DOHH2 (cell line): ENCODE data around the gene HLTF.

Source experiments
- H3F3A ChIP-seq: fragments of 200-600 bp; sonication (generic), shearing (Covaris generic); 2 replicates; pipeline ENCODE4 v1.6.0; 2016; ENCODE audit warnings: antibody characterized with exemption, mild to moderate bottlenecking; ENCODE audit not compliant: control insufficient read depth, insufficient read depth
- H3K27ac ChIP-seq: fragments of 200-600 bp; sonication (generic); 2 replicates; pipeline ENCODE4 v1.5.1; 2014; ENCODE audit warnings: low read depth, mild to moderate bottlenecking, low read length, moderate library complexity
- H3K27me3 ChIP-seq: fragments of 200-600 bp; sonication (generic); 2 replicates; pipeline ENCODE4 v1.6.1; 2014; ENCODE audit warnings: mild to moderate bottlenecking, low read length, mixed read lengths; ENCODE audit not compliant: control insufficient read depth
- H3K36me3 ChIP-seq: fragments of 200-600 bp; sonication (generic); 2 replicates; pipeline ENCODE4 v1.6.1; 2014; ENCODE audit warnings: mild to moderate bottlenecking, low read length, moderate library complexity, mixed read lengths; ENCODE audit not compliant: control insufficient read depth
- H3K4me1 ChIP-seq: fragments of 200-600 bp; sonication (generic); 2 replicates; pipeline ENCODE4 v1.6.1; 2014; ENCODE audit warnings: mild to moderate bottlenecking, low read length, mixed read lengths; ENCODE audit not compliant: control insufficient read depth
- H3K4me2 ChIP-seq: fragments of 200-600 bp; sonication (generic); 2 replicates; pipeline ENCODE4 v1.6.0; 2014; ENCODE audit warnings: mild to moderate bottlenecking, low read length, moderate library complexity
- H3K4me3 ChIP-seq: fragments of 200-600 bp; sonication (generic); 2 replicates; pipeline ENCODE4 v1.5.1; 2014; ENCODE audit warnings: mild to moderate bottlenecking, low read length, mixed read lengths
- H3K79me2 ChIP-seq: fragments of 200-600 bp; sonication (generic); 2 replicates; pipeline ENCODE4 v1.6.1; 2014; ENCODE audit warnings: mild to moderate bottlenecking, low read length, mixed read lengths; ENCODE audit not compliant: control insufficient read depth
- H3K9me2 ChIP-seq: fragments of 200-600 bp; sonication (generic); replicated peaks from 2 replicates; pipeline ENCODE4 v1.6.1; 2014; ENCODE audit warnings: mild to moderate bottlenecking, low read length, mixed read lengths; ENCODE audit not compliant: control insufficient read depth
- H3K9me3 ChIP-seq: fragments of 200-600 bp; sonication (generic); 2 replicates; pipeline ENCODE4 v1.6.1; 2014; ENCODE audit warnings: antibody characterized with exemption, low read length, mixed read lengths; ENCODE audit not compliant: control insufficient read depth, insufficient read depth
- H4K20me1 ChIP-seq: fragments of 200-600 bp; sonication (generic); 2 replicates; pipeline ENCODE4 v1.6.0; 2014; ENCODE audit warnings: low read depth, mild to moderate bottlenecking, antibody characterized with exemption, low read length, moderate library complexity; ENCODE audit not compliant: control insufficient read depth, insufficient read depth
- CTCF ChIP-seq: fragments of 200-600 bp; sonication (generic); IDR thresholded peaks from one replicate; pipeline ENCODE4 v1.5.1; 2014; ENCODE audit warnings: antibody characterized with exemption, mild to moderate bottlenecking, low read depth, low read length; ENCODE audit not compliant: poor library complexity, severe bottlenecking
- EZH2phosphoT487 ChIP-seq: fragments of 200-600 bp; sonication (generic); IDR thresholded peaks from 2 replicates; pipeline ENCODE4 v1.6.1; 2017; ENCODE audit warnings: borderline replicate concordance, mild to moderate bottlenecking, antibody characterized with exemption, low read length, moderate library complexity, mixed read lengths

The HLTF gene

GRCh38 chr3:149090907-149091306 is 4.6 kb upstream of the HLTF start:
- Histone ChIP-seq H3K9me3 (no peaks in the 10 kb centered on the region), H4K20me1 (no peaks in the 10 kb centered on the region), H3K4me2 (peak overlapping the region; percentile 2; the same call in 1 of the 2 replicates), H3K4me3 (no peak overlapping the region), H3K9me2 (no peaks in the 10 kb centered on the region), H3F3A (no peaks in the 10 kb centered on the region), H3K4me1 (peaks cover 33% of the 10 kb centered on the region), H3K36me3 (no peaks in the 10 kb centered on the region), H3K27ac (no peak overlapping the region), H3K79me2 (peaks cover 3% of the 10 kb centered on the region), H3K27me3 (no peaks in the 10 kb centered on the region)
- TF ChIP-seq EZH2phosphoT487, result no peak
- TF ChIP-seq CTCF, result no peak

- no peaks in the 10 kb centered on the region for H3K9me2 ChIP-seq
- no peak overlapping the region for H3K27ac ChIP-seq
- H3F3A ChIP-seq, result no peaks in the 10 kb centered on the region
- H3K4me2 ChIP-seq, result peak overlapping the region; percentile 2; the same call in 1 of the 2 replicates
- H3K36me3 ChIP-seq, result no peaks in the 10 kb centered on the region
- peaks cover 7% of the 10 kb centered on the region for H3K79me2 ChIP-seq
- H3K4me3 ChIP-seq, result no peak overlapping the region
- no peaks in the 10 kb centered on the region for H3K9me3 ChIP-seq
- H3K4me1 ChIP-seq, result peaks cover 28% of the 10 kb centered on the region
- H4K20me1 ChIP-seq, result no peaks in the 10 kb centered on the region
- no peak for TF ChIP-seq EZH2phosphoT487
- no peak for TF ChIP-seq CTCF
- H3K27me3 ChIP-seq, result no peaks in the 10 kb centered on the region
Measured at GRCh38 chr3:149090461-149090860, 4.1 kb upstream of the HLTF start.

GRCh38 chr3:149089395-149089794 is 3.1 kb upstream of the HLTF start:
- no peak overlapping the region for H3K4me2 ChIP-seq
- no peaks in the 10 kb centered on the region for H3K9me3 ChIP-seq
- no peak for TF ChIP-seq CTCF
- no peak for TF ChIP-seq EZH2phosphoT487
- H4K20me1 ChIP-seq, result no peaks in the 10 kb centered on the region
- no peak overlapping the region for H3K27ac ChIP-seq
- H3K36me3 ChIP-seq, result no peaks in the 10 kb centered on the region
- H3F3A ChIP-seq, result no peaks in the 10 kb centered on the region
- H3K9me2 ChIP-seq, result no peaks in the 10 kb centered on the region
- no peaks in the 10 kb centered on the region for H3K27me3 ChIP-seq
- H3K79me2 ChIP-seq, result peaks cover 18% of the 10 kb centered on the region
- H3K4me3 ChIP-seq, result no peak overlapping the region
- peaks cover 26% of the 10 kb centered on the region for H3K4me1 ChIP-seq
